GM12872 (cell line): ENCODE results near the gene TTC13.

Experiments used
- CTCF ChIP-seq: IDR thresholded peaks from 3 replicates; pipeline ENCODE4 v1.5.1; 2011; ENCODE audit warnings: low read depth, mild to moderate bottlenecking, low read length, moderate library complexity; ENCODE audit not compliant: insufficient read depth

TTC13 gene

GRCh38 chr1:230878591-230878990, 100.1 kb downstream of the TTC13 start:
- TF ChIP-seq CTCF, result no peak

- TF ChIP-seq CTCF, result no peak
Measured at GRCh38 chr1:230877924-230878590, 100.6 kb downstream of the TTC13 start.

GRCh38 chr1:230877146-230877923, 101.3 kb downstream of the TTC13 start:
- no peak for TF ChIP-seq CTCF

- TF ChIP-seq CTCF, result no peak
Measured at GRCh38 chr1:230876660-230877059, 102.0 kb downstream of the TTC13 start.

- TF ChIP-seq CTCF, result no peak
Measured at GRCh38 chr1:230875370-230875769, 103.3 kb downstream of the TTC13 start.

GRCh38 chr1:230870916-230871315, 107.7 kb downstream of the TTC13 start:
- no peak for TF ChIP-seq CTCF

- TF ChIP-seq CTCF, result no peak
Measured at GRCh38 chr1:230869500-230869899, 109.2 kb downstream of the TTC13 start.
